GM10266 (cell line): Measurements from ENCODE around the gene BTF3.

Experiments
- DNase-seq: peaks from one replicate; pipeline ENCODE4 v3.0.0; 2012; ENCODE audit errors: extremely low spot score
- CTCF ChIP-seq: IDR thresholded peaks from 2 replicates; pipeline ENCODE4 v1.5.1; 2012; ENCODE audit warnings: mild to moderate bottlenecking, low read depth; ENCODE audit not compliant: control insufficient read depth, insufficient read depth; ENCODE audit errors: missing control alignments

The BTF3 gene

GRCh38 chr5:73487815-73488214 lies 10.4 kb upstream of the BTF3 start:
- no peak for TF ChIP-seq CTCF
- no peak for DNase-seq

GRCh38 chr5:73488806-73489205 lies 9.4 kb upstream of the BTF3 start:
- DNase-seq: no peak
- no peak for TF ChIP-seq CTCF

- TF ChIP-seq CTCF: no peak
- no peak for DNase-seq
These were observed 8.2 kb upstream of the BTF3 start for GRCh38 chr5:73490088-73490487.

- no peak for DNase-seq
- TF ChIP-seq CTCF: no peak
These were observed 7.1 kb upstream of the BTF3 start for GRCh38 chr5:73491155-73491554.

GRCh38 chr5:73493421-73493820 lies 4.8 kb upstream of the BTF3 start:
- no peak for TF ChIP-seq CTCF
- DNase-seq: no peak

GRCh38 chr5:73494721-73495120 lies 3.5 kb upstream of the BTF3 start:
- no peak for DNase-seq

GRCh38 chr5:73495772-73496335 lies 2.4 kb upstream of the BTF3 start:
- TF ChIP-seq CTCF: no peak
- DNase-seq: no peak

More at GRCh38 chr5:73494721-73495120, 3.5 kb upstream of the BTF3 start:
- TF ChIP-seq CTCF: no peak
